ENCODE data around the gene HECA.

DNA sequence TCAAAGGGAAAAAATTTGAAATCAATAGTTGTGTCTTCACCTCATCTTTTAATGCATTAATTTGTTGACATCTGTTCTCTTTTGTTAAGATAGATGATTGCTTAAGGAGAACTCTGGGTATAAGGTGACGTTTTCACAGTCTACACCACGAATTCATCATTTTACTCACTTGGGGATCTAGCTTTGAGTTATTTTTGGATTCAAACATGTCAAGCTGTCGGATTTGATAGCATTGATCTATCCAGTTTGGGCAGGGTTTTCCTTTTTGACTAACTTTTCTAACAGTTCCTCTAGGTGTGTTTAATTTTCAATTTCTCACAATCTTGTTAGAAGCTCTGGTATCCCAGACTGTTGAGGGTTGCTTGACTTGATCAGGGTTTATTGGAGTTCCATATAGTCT, 49.6 kb downstream of the HECA start:
- no peak for TF ChIP-seq POLR2AphosphoS5 (IDR thresholded peaks at IDR 0.05)
- TF ChIP-seq, protein P1, sequence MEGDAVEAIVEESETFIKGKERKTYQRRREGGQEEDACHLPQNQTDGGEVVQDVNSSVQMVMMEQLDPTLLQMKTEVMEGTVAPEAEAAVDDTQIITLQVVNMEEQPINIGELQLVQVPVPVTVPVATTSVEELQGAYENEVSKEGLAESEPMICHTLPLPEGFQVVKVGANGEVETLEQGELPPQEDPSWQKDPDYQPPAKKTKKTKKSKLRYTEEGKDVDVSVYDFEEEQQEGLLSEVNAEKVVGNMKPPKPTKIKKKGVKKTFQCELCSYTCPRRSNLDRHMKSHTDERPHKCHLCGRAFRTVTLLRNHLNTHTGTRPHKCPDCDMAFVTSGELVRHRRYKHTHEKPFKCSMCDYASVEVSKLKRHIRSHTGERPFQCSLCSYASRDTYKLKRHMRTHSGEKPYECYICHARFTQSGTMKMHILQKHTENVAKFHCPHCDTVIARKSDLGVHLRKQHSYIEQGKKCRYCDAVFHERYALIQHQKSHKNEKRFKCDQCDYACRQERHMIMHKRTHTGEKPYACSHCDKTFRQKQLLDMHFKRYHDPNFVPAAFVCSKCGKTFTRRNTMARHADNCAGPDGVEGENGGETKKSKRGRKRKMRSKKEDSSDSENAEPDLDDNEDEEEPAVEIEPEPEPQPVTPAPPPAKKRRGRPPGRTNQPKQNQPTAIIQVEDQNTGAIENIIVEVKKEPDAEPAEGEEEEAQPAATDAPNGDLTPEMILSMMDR (IDR thresholded peaks at IDR 0.05): no peak
